ENCODE results near the gene GIPR. TPM values are rescaled to one million over a fixed set of nuclear protein-coding genes. Genes with fewer than 3 reads are reported as not detected.
"Not testable (repeated sequence)": the region's sequence is repeated elsewhere in the genome, so short reads cannot be mapped to it uniquely, and the experiment has no call there.

GIPR gene
- 0.72 TPM for total RNA-seq (ENCODE audit: insufficient read depth, low replicate concordance)

GRCh38 chr19:45667620-45668341 lies at the start of gene GIPR:
TSS of gene GIPR (plus strand) at chr19:45668221. CDS start at chr19:45669521, 1,300 bp downstream.
- no peak for DNase-seq (ENCODE audit: low spot score)

- no peak for DNase-seq (ENCODE audit: low spot score)
Measured at GRCh38 chr19:45621389-45621788, 46.6 kb upstream of the GIPR start.

GRCh38 chr19:45621976-45622503 lies 46.0 kb upstream of the GIPR start:
- DNase-seq (ENCODE audit: low spot score) = no peak

- no peak for DNase-seq (ENCODE audit: low spot score)
Measured at GRCh38 chr19:45623984-45624383, 44.0 kb upstream of the GIPR start.

GRCh38 chr19:45628219-45628618 lies 39.8 kb upstream of the GIPR start:
- DNase-seq (ENCODE audit: low spot score) = not testable (repeated sequence)

- DNase-seq (ENCODE audit: low spot score) = no peak
Measured at GRCh38 chr19:45629704-45630103, 38.3 kb upstream of the GIPR start.

- peak; percentile 20 for DNase-seq (ENCODE audit: low spot score)
Measured at GRCh38 chr19:45630463-45630862, 37.6 kb upstream of the GIPR start.

- DNase-seq (ENCODE audit: low spot score) = peak; percentile 89
Measured at GRCh38 chr19:45632468-45633196, 35.4 kb upstream of the GIPR start.

GRCh38 chr19:45636275-45636674 lies 31.7 kb upstream of the GIPR start:
- DNase-seq (ENCODE audit: low spot score) = no peak

GRCh38 chr19:45636902-45637301 lies 31.1 kb upstream of the GIPR start:
- no peak for DNase-seq (ENCODE audit: low spot score)

GRCh38 chr19:45637890-45638667 lies 29.9 kb upstream of the GIPR start:
- DNase-seq (ENCODE audit: low spot score) = peak; percentile 84

GRCh38 chr19:45638930-45639729 lies 28.9 kb upstream of the GIPR start, which contains the start of gene EML2:
TSS of gene EML2 (minus strand) at chr19:45639397. CDS start at chr19:45639376, 21 bp downstream.
- DNase-seq (ENCODE audit: low spot score) = peak; percentile 49

- no peak for DNase-seq (ENCODE audit: low spot score)
Measured at GRCh38 chr19:45640849-45641273, 27.2 kb upstream of the GIPR start.

- DNase-seq (ENCODE audit: low spot score) = peak; percentile 77
Measured at GRCh38 chr19:45641274-45642105, 26.5 kb upstream of the GIPR start.

- peak; percentile 87 for DNase-seq (ENCODE audit: low spot score)
Measured at GRCh38 chr19:45643024-45643926, 24.7 kb upstream of the GIPR start.

- DNase-seq (ENCODE audit: low spot score) = peak; percentile 24
Measured at GRCh38 chr19:45643927-45644771, 23.9 kb upstream of the GIPR start.

GRCh38 chr19:45645068-45645630 lies 22.9 kb upstream of the GIPR start:
- peak; percentile 6 for DNase-seq (ENCODE audit: low spot score)
